Immature natural killer cell (primary cell): ENCODE data around the gene PHETA2. TPM values are rescaled to one million over a fixed set of nuclear protein-coding genes. Genes with fewer than 3 reads are reported as not detected.
A peak's percentile ranks its signal among the peaks of the same experiment; 100 is the strongest.
"Not testable (repeated sequence)": the region's sequence is repeated elsewhere in the genome, so short reads cannot be mapped to it uniquely, and the experiment has no call there.

ENCODE experiments used
- DNase-seq, 3 donors: peaks; one replicate each; pipeline ENCODE4 v3.0.0; 2022; ENCODE audit warnings: mixed read lengths in 1 of 3
- H3K27ac Mint-ChIP-seq, 6 donors: one replicate each; pipeline ENCODE4 v1.8.0; 2020; ENCODE audit warnings: mixed read lengths in 6 of 6, mild to moderate bottlenecking in 5 of 6, inconsistent platforms in 4 of 6, moderate library complexity in 3 of 6
- H3K27me3 Mint-ChIP-seq, 3 donors: one replicate each; pipeline ENCODE4 v1.8.0; 2020 to 2021; ENCODE audit warnings: low read depth in 3 of 3, mild to moderate bottlenecking in 3 of 3, mixed read lengths in 3 of 3, moderate library complexity in 3 of 3, inconsistent platforms in 1 of 3
- H3K36me3 Mint-ChIP-seq, 3 donors: one replicate each; pipeline ENCODE4 v1.8.0; 2020; ENCODE audit warnings: mixed read lengths in 3 of 3, inconsistent platforms in 2 of 3, mild to moderate bottlenecking in 2 of 3
- H3K4me1 Mint-ChIP-seq, 2 donors: one replicate each; pipeline ENCODE4 v1.8.0; 2020; ENCODE audit warnings: inconsistent platforms in 2 of 2, mild to moderate bottlenecking in 2 of 2, mixed read lengths in 2 of 2, moderate library complexity in 1 of 2
- H3K4me3 Mint-ChIP-seq, 5 donors: one replicate each; pipeline ENCODE4 v1.8.0; 2020; ENCODE audit warnings: mild to moderate bottlenecking in 5 of 5, mixed read lengths in 5 of 5, inconsistent platforms in 3 of 5, moderate library complexity in 3 of 5
- H3K9me3 Mint-ChIP-seq, 6 donors: one replicate each; pipeline ENCODE4 v1.8.0; 2020; ENCODE audit warnings: mild to moderate bottlenecking in 6 of 6, mixed read lengths in 6 of 6, inconsistent platforms in 4 of 6, moderate library complexity in 3 of 6
- polyA plus RNA-seq, 3 donors: library from polyadenylated mRNA; unstranded; fragments of 300-500 nt; fragmentation: Illumina TruSeq; gene quantifications; one replicate each; pipeline ENCODE4 v1.2.3, GENCODE V29; 2021

Gene PHETA2
- polyA plus RNA-seq, 3 donors from 2014 or later, result 0.78 to 2.1 (median 1.2) TPM

- peaks cover 0 to 7% (median under 1%) of the 10 kb centered on the region in 3 donors for H3K36me3 Mint-ChIP-seq
- no peaks in the 10 kb centered on the region for H3K9me3 Mint-ChIP-seq
- H3K27me3 Mint-ChIP-seq, result peaks cover 4 to 14% (median 10%) of the 10 kb centered on the region in 3 donors
- H3K27ac Mint-ChIP-seq, result peak overlapping the region; percentile 97 to 99 (median 99)
- H3K4me1 Mint-ChIP-seq, result peaks cover 34 to 37% of the 10 kb centered on the region in 2 donors
- no peak for DNase-seq
- peak overlapping the region; percentile 98 to 99 (median 98) for H3K4me3 Mint-ChIP-seq
These were observed 17.4 kb downstream of the PHETA2 start for GRCh38 chr22:42091455-42091782.

- Mint-ChIP-seq H3K27ac (no peak overlapping the region), H3K27me3 (peaks cover 0 to 2% (median 0%) of the 10 kb centered on the region in 3 donors), H3K36me3 (peaks cover 17 to 37% (median 31%) of the 10 kb centered on the region in 3 donors), H3K4me3 (no peak overlapping the region), H3K4me1 (peaks cover 0 to 1% of the 10 kb centered on the region in 2 donors), H3K9me3 (peaks cover 15 to 53% (median 37%) of the 10 kb centered on the region in 6 donors)
- DNase-seq, result no peak
These were observed 27.2 kb downstream of the PHETA2 start for GRCh38 chr22:42101199-42101598.

- not testable (repeated sequence) for H3K27me3 Mint-ChIP-seq, DNase-seq, H3K27ac Mint-ChIP-seq, H3K4me3 Mint-ChIP-seq, H3K4me1 Mint-ChIP-seq
- peaks cover 15 to 49% (median 36%) of the 10 kb centered on the region in 6 donors for H3K9me3 Mint-ChIP-seq
- peaks cover 18 to 46% (median 43%) of the 10 kb centered on the region in 3 donors for H3K36me3 Mint-ChIP-seq
These were observed 30.3 kb downstream of the PHETA2 start for GRCh38 chr22:42104332-42104860.

GRCh38 chr22:42108848-42109247, 34.8 kb downstream of the PHETA2 start:
- no peak for DNase-seq
- Mint-ChIP-seq H3K4me1 (no peaks in the 10 kb centered on the region), H3K36me3 (peaks cover 11 to 33% (median 27%) of the 10 kb centered on the region in 3 donors), H3K4me3 (no peak overlapping the region), H3K27me3 (peaks cover 0 to 1% (median 0%) of the 10 kb centered on the region in 3 donors), H3K9me3 (peaks cover 6 to 21% (median 11%) of the 10 kb centered on the region in 6 donors), H3K27ac (peak overlapping the region in 1 of 6 donors; percentile 53)

- Mint-ChIP-seq H3K4me3 (no peak overlapping the region), H3K27ac (no peak overlapping the region), H3K27me3 (peaks cover 0 to 1% (median 0%) of the 10 kb centered on the region in 3 donors), H3K36me3 (peaks cover 12 to 29% (median 22%) of the 10 kb centered on the region in 3 donors), H3K4me1 (no peaks in the 10 kb centered on the region), H3K9me3 (peaks cover 4 to 25% (median 14%) of the 10 kb centered on the region in 6 donors)
- DNase-seq, result no peak
These were observed 37.8 kb downstream of the PHETA2 start for GRCh38 chr22:42111798-42112197.

GRCh38 chr22:42112793-42113192, 38.7 kb downstream of the PHETA2 start:
- H3K9me3 Mint-ChIP-seq, result peaks cover 4 to 25% (median 14%) of the 10 kb centered on the region in 6 donors
- not testable (repeated sequence) for DNase-seq, H3K27ac Mint-ChIP-seq, H3K4me1 Mint-ChIP-seq, H3K4me3 Mint-ChIP-seq, H3K27me3 Mint-ChIP-seq
- H3K36me3 Mint-ChIP-seq, result peaks cover 12 to 23% (median 15%) of the 10 kb centered on the region in 3 donors

GRCh38 chr22:42114721-42115120, 40.7 kb downstream of the PHETA2 start:
- DNase-seq, result no peak
- Mint-ChIP-seq H3K27me3 (peaks cover 0 to 1% (median 0%) of the 10 kb centered on the region in 3 donors), H3K9me3 (peaks cover 4 to 25% (median 16%) of the 10 kb centered on the region in 6 donors), H3K4me1 (peaks cover 10 to 11% of the 10 kb centered on the region in 2 donors), H3K27ac (no peak overlapping the region), H3K36me3 (peaks cover 8 to 28% (median 8%) of the 10 kb centered on the region in 3 donors), H3K4me3 (no peak overlapping the region)

GRCh38 chr22:42115420-42115830, 41.4 kb downstream of the PHETA2 start:
- Mint-ChIP-seq H3K27ac (peak overlapping the region in 2 of 6 donors; percentile 5 to 18), H3K9me3 (peaks cover 4 to 25% (median 16%) of the 10 kb centered on the region in 6 donors), H3K36me3 (peaks cover 8 to 26% (median 8%) of the 10 kb centered on the region in 3 donors), H3K4me1 (peaks cover 17 to 18% of the 10 kb centered on the region in 2 donors)
- H3K27me3 Mint-ChIP-seq, H3K4me3 Mint-ChIP-seq, DNase-seq: not testable (repeated sequence)

GRCh38 chr22:42116848-42117424, 42.9 kb downstream of the PHETA2 start:
- no peak overlapping the region for H3K4me3 Mint-ChIP-seq
- no peak overlapping the region for H3K27ac Mint-ChIP-seq
- H3K27me3 Mint-ChIP-seq, result no peaks in the 10 kb centered on the region
- peaks cover 30 to 31% of the 10 kb centered on the region in 2 donors for H3K4me1 Mint-ChIP-seq
- peaks cover 8 to 25% (median 8%) of the 10 kb centered on the region in 3 donors for H3K36me3 Mint-ChIP-seq
- peaks cover 4 to 25% (median 16%) of the 10 kb centered on the region in 6 donors for H3K9me3 Mint-ChIP-seq
- no peak for DNase-seq

- peaks cover 0 to 12% (median 10%) of the 10 kb centered on the region in 6 donors for H3K9me3 Mint-ChIP-seq
- H3K36me3 Mint-ChIP-seq, result peaks cover 7 to 13% (median 7%) of the 10 kb centered on the region in 3 donors
- H3K27ac Mint-ChIP-seq, result peak overlapping the region; percentile 65 to 88 (median 76)
- peak in 2 of 3 donors; percentile 6 to 10 for DNase-seq
- H3K4me1 Mint-ChIP-seq, result peaks cover 31 to 37% of the 10 kb centered on the region in 2 donors
- H3K27me3 Mint-ChIP-seq, result not testable (repeated sequence)
- H3K4me3 Mint-ChIP-seq, result peak overlapping the region; percentile 71 to 88 (median 78)
These were observed 46.4 kb downstream of the PHETA2 start for GRCh38 chr22:42120231-42121021.

- H3K4me1 Mint-ChIP-seq, result peaks cover 31 to 37% of the 10 kb centered on the region in 2 donors
- not testable (repeated sequence) for H3K4me3 Mint-ChIP-seq, H3K27me3 Mint-ChIP-seq
These were observed 49.5 kb downstream of the PHETA2 start for GRCh38 chr22:42123529-42123928.

GRCh38 chr22:42127606-42128005, 53.6 kb downstream of the PHETA2 start:
- H3K9me3 Mint-ChIP-seq, result peaks cover 0 to 2% (median 0%) of the 10 kb centered on the region in 6 donors
- H3K4me3 Mint-ChIP-seq, result no peak overlapping the region
- H3K27ac Mint-ChIP-seq, result no peak overlapping the region
- H3K36me3 Mint-ChIP-seq, result no peaks in the 10 kb centered on the region
- DNase-seq, result no peak
- H3K27me3 Mint-ChIP-seq, result peaks cover 0 to 2% (median 0%) of the 10 kb centered on the region in 3 donors
- H3K4me1 Mint-ChIP-seq, result no peaks in the 10 kb centered on the region

More at GRCh38 chr22:42123529-42123928, 49.5 kb downstream of the PHETA2 start:
- not testable (repeated sequence) for H3K27ac Mint-ChIP-seq, H3K9me3 Mint-ChIP-seq, H3K36me3 Mint-ChIP-seq, DNase-seq

- H3K4me1 Mint-ChIP-seq, H3K9me3 Mint-ChIP-seq, H3K4me3 Mint-ChIP-seq, H3K27me3 Mint-ChIP-seq, DNase-seq, H3K36me3 Mint-ChIP-seq: not testable (repeated sequence)
- H3K27ac Mint-ChIP-seq, result peak overlapping the region in 1 of 6 donors; percentile 10
These were observed 54.0 kb downstream of the PHETA2 start for GRCh38 chr22:42128007-42128406.
